Fibroblast of pulmonary artery (primary cell): ENCODE results near the gene ADCYAP1.

ENCODE experiments used
- DNase-seq: peaks from one replicate; pipeline ENCODE4 v3.0.0-alpha.2; 2010; ENCODE audit warnings: low read depth
- H3K4me3 ChIP-seq: replicated peaks from 2 replicates; pipeline ENCODE4 v1.5.1; 2011; ENCODE audit warnings: low read depth, mild to moderate bottlenecking, control low read depth, low read length, moderate library complexity
- CTCF ChIP-seq: IDR thresholded peaks from 2 replicates; pipeline ENCODE4 v1.5.1; 2011; ENCODE audit warnings: mild to moderate bottlenecking, control low read depth, low read length, inconsistent platforms; ENCODE audit errors: missing control alignments

Gene ADCYAP1

DNA sequence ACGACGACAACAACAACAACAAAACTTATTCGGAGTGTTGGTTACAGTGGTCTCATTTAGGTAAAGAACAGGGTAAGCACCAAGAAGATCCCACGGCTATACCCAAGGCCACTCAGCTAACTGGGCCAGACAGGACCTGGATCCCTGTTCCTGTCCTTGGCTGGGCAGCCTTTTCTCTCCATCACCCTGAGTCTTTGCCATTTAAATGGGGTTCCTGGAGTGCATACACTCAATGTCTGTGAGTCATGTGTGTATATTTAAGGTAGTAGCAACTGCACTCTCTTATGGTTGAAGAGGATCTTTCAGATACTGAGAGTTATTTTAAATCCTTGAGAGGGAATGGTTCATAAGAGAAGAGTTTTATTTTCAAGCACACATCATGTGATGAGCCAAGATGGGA lies 35.3 kb downstream of the ADCYAP1 start:
- no peak for DNase-seq
- no peak overlapping the region for H3K4me3 ChIP-seq
- no peak for TF ChIP-seq CTCF

- TF ChIP-seq CTCF, result no peak
- no peak overlapping the region for H3K4me3 ChIP-seq
- no peak for DNase-seq
Observed at GRCh38 chr18:941331-941730, 36.7 kb downstream of the ADCYAP1 start.

- no peak overlapping the region for H3K4me3 ChIP-seq
- DNase-seq, result peak; percentile 74
- TF ChIP-seq CTCF, result no peak
Observed at GRCh38 chr18:944440-944839, 39.8 kb downstream of the ADCYAP1 start.

DNA sequence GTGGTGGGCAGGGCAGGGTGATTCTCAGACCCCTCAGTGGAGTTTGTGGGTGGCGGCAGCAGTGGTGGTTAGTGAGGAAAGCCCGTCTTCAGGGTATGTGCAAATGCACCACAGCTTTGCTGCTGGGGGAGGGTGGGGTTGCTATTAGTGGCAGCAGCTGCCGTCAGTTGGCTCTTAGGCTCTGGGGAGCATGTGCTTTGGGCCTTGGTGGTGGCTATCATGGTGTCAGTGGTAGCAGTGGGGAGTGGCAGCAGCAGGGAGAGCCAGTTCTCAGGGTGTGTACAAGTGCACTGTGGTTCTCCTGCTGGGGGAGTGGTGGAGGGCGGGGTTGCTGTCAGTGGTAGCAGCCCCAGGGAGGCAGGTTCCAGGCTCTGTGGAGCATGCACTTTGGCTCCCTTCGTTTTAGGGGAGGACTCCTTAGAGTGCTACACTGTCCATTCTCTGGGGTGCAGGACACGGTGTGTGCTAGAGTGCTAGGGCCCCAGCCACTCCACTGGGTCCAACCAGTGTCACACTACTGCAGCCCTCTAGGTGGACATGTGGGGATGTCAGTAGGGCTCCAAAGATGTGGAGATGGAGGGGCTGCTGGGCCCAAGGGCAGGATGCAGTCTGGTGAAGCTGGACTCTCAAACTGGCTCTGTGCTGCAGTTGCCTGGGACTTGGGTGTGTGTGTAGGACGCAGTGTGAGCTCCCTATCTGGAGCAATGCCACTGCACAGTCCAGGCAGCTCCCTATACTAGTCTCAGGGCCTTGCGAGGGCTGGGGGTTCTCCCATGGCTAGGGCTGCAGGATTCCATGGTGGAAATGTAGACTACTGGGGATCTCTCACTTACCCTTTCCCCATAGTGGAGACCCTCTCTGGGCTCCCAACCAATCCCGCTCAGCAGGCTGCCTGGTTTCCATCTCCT lies 45.3 kb downstream of the ADCYAP1 start:
- no peak for DNase-seq
- H3K4me3 ChIP-seq, result no peak overlapping the region
- no peak for TF ChIP-seq CTCF

DNA sequence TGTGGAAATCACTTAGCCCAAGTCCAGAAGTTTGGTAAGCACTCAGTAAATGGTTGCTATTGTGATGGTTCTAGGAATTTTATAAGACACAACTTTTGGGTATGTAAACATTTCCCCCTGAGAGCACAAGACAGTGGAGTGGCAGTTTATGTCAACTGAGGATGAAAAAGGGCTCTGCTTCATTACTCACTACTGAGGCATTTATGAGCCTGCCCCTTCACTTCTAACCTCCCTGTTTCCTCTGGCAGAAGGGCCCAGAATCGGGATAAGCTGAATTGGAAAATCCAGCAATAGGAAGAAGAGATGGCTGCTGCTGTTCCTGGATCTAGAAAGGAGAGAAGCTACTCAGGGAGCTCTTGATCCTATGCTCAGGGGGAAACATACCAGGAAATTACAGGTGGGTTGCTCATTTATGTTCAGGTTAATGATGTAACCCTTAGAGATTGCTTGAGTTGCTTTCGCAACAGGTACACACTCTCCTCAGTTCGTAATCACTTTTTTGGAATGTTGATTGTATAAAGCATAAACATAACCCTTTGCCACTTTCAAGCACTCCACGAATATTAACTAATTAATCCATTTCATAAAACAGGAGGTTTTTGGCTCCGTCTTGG lies 46.3 kb downstream of the ADCYAP1 start:
- TF ChIP-seq CTCF, result no peak
- DNase-seq, result no peak

GRCh38 chr18:955384-956066 lies 50.9 kb downstream of the ADCYAP1 start:
- H3K4me3 ChIP-seq, result no peak overlapping the region
- DNase-seq, result no peak
- no peak for TF ChIP-seq CTCF

More for the DNA sequence above, 46.3 kb downstream of the ADCYAP1 start:
- H3K4me3 ChIP-seq, result no peak overlapping the region
